Fibroblast of peridontal ligament (primary cell): ENCODE data around the gene ADAMTSL1.
A peak's percentile ranks its signal among the peaks of the same experiment; 100 is the strongest.
"Not testable (repeated sequence)": the region's sequence is repeated elsewhere in the genome, so short reads cannot be mapped to it uniquely, and the experiment has no call there.

Experiments used
- DNase-seq: peaks from one replicate; pipeline ENCODE4 v3.0.0-alpha.2; 2010; ENCODE audit errors: extremely low read depth

The ADAMTSL1 gene

DNA sequence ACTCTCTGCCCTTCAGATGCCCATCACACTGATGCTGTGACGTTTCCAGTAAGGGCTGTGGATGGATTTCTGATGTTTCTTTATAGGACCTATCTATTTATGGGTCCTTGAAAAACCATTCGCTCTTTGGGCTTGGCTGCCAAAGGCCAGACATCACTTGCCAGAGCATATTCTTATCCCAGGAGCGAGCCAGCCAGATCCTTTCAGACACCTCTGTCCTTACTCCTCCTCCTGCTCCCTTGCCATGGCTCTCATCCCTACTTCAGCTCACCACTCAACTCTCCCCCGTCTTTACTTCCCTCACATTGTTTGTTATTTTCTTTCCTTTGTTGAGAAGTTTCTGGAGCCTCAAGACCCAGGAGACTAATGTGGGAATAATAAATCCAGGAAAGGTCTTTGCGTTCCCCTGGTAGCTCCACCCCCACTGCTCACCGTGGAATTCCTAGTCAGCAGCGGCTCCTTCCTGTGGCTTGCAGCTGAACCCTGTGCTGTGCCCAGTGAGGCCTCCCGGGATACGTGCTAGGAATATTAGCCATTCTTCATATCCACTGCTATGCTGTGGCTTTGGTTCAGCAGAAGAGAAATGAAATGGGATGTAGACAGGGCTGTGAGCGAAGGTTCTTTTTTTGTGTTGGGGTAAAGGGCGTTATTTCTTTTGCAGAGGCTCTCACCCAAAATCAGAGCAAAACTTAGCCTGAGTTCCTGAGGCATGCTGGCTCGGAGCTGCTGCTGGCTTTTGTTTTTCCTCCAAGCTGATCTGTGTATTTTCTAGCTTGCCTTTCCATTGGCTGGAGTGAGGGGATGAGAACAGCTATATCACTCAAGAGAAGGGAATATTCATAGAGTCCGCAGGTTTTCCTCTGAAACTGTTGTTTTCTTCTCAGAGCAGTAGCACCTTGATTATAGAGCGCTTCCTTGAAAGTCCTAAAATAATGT, 387.9 kb downstream of the ADAMTSL1 start:
- peak; percentile 76 for DNase-seq

DNA sequence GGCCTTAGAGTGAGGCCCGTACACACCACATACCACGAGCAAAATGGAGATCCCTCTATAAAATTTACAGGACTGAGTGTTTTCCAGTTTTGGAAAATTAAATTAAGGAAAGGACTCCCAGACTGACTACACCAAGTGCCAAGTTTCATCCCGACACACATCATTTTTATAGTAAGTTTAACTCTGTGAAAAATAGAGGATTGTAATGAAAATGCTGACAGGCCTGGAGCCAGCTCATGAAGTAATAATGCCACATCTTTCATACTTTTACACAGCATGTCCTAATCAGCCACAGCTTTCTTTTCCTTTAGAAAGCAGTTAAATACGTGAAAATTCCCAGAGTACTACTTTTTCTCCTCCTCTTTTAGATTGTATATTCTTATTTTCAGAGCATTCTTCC, 389.8 kb downstream of the ADAMTSL1 start:
- peak; percentile 28 for DNase-seq

DNA sequence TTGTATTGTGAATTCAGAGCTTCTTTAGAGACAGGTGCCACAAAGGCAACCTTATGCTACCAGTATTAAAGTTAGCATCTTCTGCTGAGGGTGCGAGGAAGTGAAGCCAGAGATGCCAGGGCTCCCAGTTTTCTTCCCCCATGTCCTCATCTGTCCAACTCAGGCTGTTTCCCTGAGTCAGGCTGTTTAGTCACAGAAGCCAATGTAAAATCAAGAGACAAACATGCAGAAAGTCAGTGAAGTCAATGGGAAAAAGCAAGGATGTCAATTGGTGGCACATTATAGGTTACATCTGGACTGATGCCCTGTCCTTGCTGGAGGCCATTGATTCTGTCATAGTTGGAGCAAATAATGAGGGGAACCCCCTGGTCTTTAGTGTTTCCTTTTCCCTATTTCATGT, 390.6 kb downstream of the ADAMTSL1 start:
- no peak for DNase-seq

GRCh38 chr9:18865542-18865941, 391.6 kb downstream of the ADAMTSL1 start:
- no peak for DNase-seq

- no peak for DNase-seq
Measured at GRCh38 chr9:18866121-18866831, 392.3 kb downstream of the ADAMTSL1 start.

DNA sequence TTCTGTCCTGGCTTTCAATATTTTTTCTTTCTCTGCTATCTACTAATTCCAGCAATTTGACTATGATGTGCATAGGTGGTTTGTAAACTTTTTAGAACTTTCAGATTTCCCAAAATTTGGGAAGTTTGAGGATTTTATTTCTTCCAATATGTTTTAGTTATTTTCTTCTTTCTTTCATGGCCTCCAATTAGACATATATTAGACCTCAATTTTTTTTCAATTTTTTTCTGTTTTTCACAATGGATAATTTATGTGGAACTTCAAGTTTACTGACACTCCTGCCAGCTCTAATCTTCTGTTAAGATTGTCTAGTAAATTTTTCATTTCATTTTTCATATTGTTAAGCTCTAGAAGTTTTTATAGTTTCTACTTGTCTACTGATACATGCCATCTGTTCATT, 395.8 kb downstream of the ADAMTSL1 start:
- no peak for DNase-seq

- DNase-seq, result no peak
Measured at GRCh38 chr9:18874069-18874468, 400.1 kb downstream of the ADAMTSL1 start.

DNA sequence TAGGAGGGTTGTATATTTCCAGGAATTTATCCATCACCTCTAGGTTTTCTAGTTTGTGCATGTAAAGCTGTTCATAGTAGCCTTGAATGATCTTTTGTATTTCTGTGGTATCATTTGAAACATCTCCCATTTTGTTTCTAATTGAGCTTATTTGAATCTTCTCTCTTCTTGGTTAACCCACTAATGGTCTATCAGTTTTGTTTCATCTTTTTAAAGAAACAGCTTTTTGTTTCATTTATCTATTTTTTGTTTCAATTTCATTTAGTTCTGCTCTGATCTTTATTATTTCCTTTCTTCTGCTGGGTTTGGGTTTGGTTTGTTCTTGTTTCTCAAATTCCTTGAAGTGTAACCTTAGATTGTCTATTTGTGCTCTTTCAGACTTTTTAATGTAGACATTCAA, 401.0 kb downstream of the ADAMTSL1 start:
- not testable (repeated sequence) for DNase-seq

DNA sequence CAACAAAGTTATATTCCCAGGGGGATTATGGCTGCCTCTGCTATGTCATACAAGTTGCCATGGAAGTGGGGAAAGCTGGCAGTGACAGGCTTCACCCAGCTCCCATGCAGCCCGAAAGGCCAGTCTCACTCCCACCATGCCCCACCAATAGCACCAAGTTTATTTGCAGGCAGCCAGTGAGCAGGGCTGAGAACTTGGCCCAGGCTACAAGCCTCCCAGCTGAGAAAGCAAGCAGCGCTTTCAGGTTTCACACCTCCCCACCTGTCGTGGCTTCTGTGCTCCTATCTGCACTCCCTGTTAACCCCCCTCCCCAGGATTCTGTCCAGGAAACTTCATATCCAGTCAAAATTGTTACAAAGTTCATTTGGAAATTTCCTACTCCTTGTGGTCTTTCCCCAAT, 404.0 kb downstream of the ADAMTSL1 start:
- no peak for DNase-seq

GRCh38 chr9:18881758-18882157, 407.8 kb downstream of the ADAMTSL1 start:
- no peak for DNase-seq

- no peak for DNase-seq
Measured at GRCh38 chr9:18887546-18887945, 413.6 kb downstream of the ADAMTSL1 start.

DNA sequence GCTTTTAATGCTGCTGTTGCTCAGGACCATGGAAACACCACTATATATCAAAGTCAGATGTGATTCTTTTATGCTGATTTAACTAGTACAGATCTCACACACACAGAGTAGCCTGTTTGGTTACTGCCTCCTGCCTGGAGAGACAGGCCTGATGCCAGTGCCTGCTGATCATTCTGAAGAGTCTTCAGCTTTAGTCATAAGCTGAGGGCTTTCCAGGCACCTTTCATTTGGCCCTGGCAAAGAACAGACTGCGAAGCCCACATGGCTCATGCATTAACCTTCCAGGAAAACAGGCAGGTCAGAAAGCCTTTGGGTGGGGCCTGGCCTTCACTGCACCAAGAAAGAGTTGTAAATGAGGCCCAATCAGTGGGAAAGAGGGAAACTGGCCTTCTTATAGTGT, 414.3 kb downstream of the ADAMTSL1 start:
- DNase-seq, result peak; percentile 70

DNA sequence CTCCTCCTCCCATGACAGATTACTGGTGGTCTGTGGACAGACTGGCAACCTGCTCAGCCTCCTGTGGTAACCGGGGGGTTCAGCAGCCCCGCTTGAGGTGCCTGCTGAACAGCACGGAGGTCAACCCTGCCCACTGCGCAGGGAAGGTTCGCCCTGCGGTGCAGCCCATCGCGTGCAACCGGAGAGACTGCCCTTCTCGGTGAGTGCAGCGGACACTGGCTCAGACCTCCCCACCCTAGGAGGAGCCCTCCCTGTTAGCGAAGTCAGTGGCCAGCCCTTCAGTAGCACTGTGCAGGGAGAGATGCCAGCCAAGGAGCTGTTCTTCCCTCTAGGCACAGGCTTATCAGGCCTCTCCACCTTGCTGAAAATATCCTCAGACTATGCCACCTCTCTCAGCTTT, 415.6 kb downstream of the ADAMTSL1 start:
- no peak for DNase-seq

- DNase-seq, result peak; percentile 68
Measured at GRCh38 chr9:18890372-18890771, 416.4 kb downstream of the ADAMTSL1 start.

- DNase-seq, result no peak
Measured at GRCh38 chr9:18891946-18892670, 418.2 kb downstream of the ADAMTSL1 start.

DNA sequence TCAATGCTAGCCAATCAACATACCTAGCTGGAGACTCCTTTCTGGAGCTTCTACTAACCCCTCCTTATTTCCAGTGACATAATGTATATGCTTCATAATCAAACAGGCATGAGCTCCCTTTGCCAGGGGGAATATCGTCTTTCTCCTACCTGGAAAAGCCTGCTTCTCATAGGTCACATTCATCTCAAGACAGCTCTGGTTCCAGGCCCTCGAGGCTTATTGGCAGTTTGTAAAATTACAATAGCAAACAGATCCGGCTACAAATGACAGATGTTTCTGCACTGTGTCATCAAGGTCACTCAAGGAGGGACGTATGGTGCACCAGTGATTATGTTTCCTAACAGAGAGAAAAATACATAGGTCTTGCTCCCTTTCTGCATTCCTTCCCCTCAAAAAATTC, 419.1 kb downstream of the ADAMTSL1 start:
- DNase-seq, result no peak

- no peak for DNase-seq
Measured at GRCh38 chr9:18893491-18893890, 419.5 kb downstream of the ADAMTSL1 start.

- DNase-seq, result no peak
Measured at GRCh38 chr9:18896004-18896403, 422.1 kb downstream of the ADAMTSL1 start.

DNA sequence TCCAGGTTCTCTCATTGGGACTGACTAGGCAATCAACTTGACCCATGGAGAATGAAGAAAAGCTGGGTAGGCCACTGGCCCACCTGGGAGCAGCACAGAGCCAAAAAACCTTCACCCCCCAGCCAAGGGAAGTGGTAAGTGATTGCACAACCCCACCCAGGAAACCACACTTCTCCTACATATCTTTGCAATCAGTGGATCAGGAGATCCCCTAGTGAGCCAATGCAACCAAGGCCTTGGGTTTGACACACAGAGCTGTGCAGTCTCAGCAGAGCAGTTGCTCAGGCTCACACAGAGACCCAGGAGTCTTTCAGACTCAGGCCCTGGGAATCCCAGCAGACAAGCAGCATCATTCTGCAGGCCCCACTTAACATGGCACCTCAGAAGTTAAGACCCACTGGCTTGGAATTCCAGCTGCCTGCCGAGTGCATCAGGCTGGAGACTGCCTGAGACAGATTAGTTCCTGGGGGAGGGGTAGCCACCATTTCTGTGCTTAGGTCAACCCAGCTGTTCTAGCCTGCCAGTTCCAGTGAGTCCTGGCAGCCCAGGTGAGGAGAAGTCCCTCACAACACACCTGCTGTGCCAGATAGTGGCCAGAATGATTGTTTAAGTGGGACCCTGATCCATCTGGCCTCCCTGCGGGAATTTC, 422.7 kb downstream of the ADAMTSL1 start:
- no peak for DNase-seq

DNA sequence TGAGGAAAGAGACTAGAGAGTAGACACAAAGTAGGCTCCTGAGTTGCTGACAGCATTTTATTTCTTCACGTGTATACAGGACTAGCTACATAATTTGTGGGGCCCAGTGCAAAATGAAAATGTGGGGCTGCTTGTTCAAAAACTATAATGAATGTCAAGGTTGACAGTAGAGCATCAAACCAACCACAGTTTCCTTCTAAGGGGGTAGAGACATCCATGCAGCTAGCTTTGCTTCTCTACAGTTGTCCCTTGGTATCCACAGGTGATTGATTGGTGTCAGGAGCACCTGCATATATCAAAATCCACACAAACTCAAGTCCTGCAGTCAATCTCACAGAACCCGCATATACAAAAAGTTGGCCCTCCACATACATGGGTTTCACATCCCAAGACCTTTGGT, 429.5 kb downstream of the ADAMTSL1 start:
- no peak for DNase-seq

DNA sequence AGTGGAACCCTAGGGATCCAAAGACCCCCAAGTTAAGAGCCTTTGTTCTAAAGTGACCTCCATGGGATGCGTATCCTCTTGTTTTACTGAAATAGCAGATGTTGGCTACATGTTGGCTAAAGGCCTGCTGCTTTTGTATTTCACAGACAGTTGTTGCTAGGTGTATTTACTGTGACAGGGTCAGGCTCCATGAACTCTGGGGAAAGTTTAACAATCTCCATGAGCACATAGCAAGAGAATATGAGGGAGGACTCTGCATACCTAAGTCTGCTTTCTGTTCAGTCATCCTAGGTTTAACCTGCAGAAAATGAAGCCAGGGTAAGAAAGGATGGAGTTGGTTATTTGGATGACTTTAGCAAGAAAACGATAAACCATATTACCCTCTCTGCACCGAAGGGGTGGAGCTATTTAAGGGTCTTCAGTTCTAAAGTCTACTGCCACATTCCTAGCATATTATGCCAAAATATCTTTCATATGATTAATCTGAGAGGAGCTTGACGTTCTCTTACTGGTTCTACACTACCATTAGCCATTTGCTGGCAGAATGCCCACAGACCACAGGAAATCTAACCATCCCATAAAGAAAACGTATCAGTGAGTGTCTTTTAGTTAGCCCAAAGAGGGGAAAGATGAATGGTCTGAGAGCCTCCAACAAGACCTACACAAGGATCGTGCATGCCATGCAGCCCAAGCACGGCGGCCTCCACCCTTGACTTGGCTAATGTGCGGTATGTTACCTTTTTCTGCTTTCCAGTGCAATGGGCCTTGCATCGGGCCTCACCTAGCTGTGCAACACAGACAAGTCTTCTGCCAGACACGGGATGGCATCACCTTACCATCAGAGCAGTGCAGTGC, 431.3 kb downstream of the ADAMTSL1 start:
- peak; percentile 52 for DNase-seq
